Smooth muscle cell (in vitro differentiated cells): Measurements from ENCODE around the gene PRR29. TPM values are rescaled to one million over a fixed set of nuclear protein-coding genes. Genes with fewer than 3 reads are reported as not detected.

ENCODE experiments used
- DNase-seq: peaks from one replicate; lab custom pipeline; 2025; ENCODE audit not compliant: unreplicated experiment; lab: John Stamatoyannopoulos, UW
- H2AFZ ChIP-seq: fragments of 200-600 bp; sonication (generic); 2 replicates; pipeline ENCODE4 v1.6.0; 2016; ENCODE audit warnings: antibody characterized with exemption, low read depth, mild to moderate bottlenecking
- H3F3A ChIP-seq: fragments of 200-600 bp; sonication (generic); 2 replicates; pipeline ENCODE4 v1.6.0; 2017; ENCODE audit warnings: antibody characterized with exemption, low read depth
- H3K27ac ChIP-seq: fragments of 200-600 bp; sonication (generic); 2 replicates; pipeline ENCODE4 v1.5.1; 2016; ENCODE audit warnings: low read depth, mild to moderate bottlenecking
- H3K27me3 ChIP-seq: fragments of 200-600 bp; sonication (generic); 2 replicates; pipeline ENCODE4 v1.6.1; 2016; ENCODE audit warnings: low read depth, mild to moderate bottlenecking
- H3K36me3 ChIP-seq: fragments of 200-600 bp; sonication (generic); 2 replicates; pipeline ENCODE4 v1.5.1; 2016; ENCODE audit warnings: low read depth
- H3K4me1 ChIP-seq: fragments of 200-600 bp; sonication (generic); 2 replicates; pipeline ENCODE4 v1.5.1; 2016; ENCODE audit warnings: low read depth
- H3K4me2 ChIP-seq: fragments of 200-600 bp; sonication (generic); 2 replicates; pipeline ENCODE4 v1.6.0; 2016; ENCODE audit warnings: mild to moderate bottlenecking
- H3K4me3 ChIP-seq: fragments of 200-600 bp; sonication (generic); 2 replicates; pipeline ENCODE4 v1.5.1; 2016; ENCODE audit warnings: mild to moderate bottlenecking
- H3K79me2 ChIP-seq: fragments of 200-600 bp; sonication (generic); 2 replicates; pipeline ENCODE4 v1.6.0; 2016; ENCODE audit warnings: low read depth, mild to moderate bottlenecking
- H3K9ac ChIP-seq: fragments of 200-600 bp; sonication (generic); 2 replicates; pipeline ENCODE4 v1.6.0; 2016; ENCODE audit warnings: low read depth
- H3K9me3 ChIP-seq: fragments of 200-600 bp; sonication (generic); replicated peaks from 2 replicates; pipeline ENCODE4 v1.5.1; 2016; ENCODE audit warnings: low read depth
- H4K20me1 ChIP-seq: fragments of 200-600 bp; sonication (generic); 2 replicates; pipeline ENCODE4 v1.6.0; 2016; ENCODE audit warnings: low read depth
- CTCF ChIP-seq: fragments of 200-600 bp; sonication (generic); IDR thresholded peaks from 2 replicates; pipeline ENCODE4 v1.5.1; 2017; ENCODE audit warnings: borderline replicate concordance, mild to moderate bottlenecking, antibody characterized with exemption; ENCODE audit not compliant: insufficient read depth, poor library complexity, severe bottlenecking
- WGBS: methylation state at CpG from one replicate; pipeline ENCODE4 v1.1.7; 2016; ENCODE audit warnings: low lambda C conversion rate; 5-methylcytosine and 5-hydroxymethylcytosine counted together
- polyA plus RNA-seq: library from polyadenylated mRNA; unstranded; fragments of >200 nt; fragmentation: Nextera tagmentation; extraction: Ambion mirVana; gene quantifications from 2 replicates; pipeline ENCODE4 v1.2.1, GENCODE V29; 2016
- total RNA-seq: library from RNA; depleted of rRNA; stranded (reverse); fragments of >200 nt; gene quantifications from 2 replicates; pipeline ENCODE4 v1.2.3, GENCODE V29; 2014

The PRR29 gene
- total and polyA plus RNA-seq, 2 experiments from 2014 or later = 0.58 TPM; not detected in 1

- Histone ChIP-seq H3K4me1 (no peaks in the 10 kb centered on the region), H3K27me3 (no peaks in the 10 kb centered on the region), H4K20me1 (no peaks in the 10 kb centered on the region), H3K79me2 (no peaks in the 10 kb centered on the region), H3F3A (no peaks in the 10 kb centered on the region), H3K9ac (no peak overlapping the region), H3K9me3 (no peaks in the 10 kb centered on the region), H3K27ac (no peak overlapping the region), H2AFZ (no peak overlapping the region), H3K4me3 (no peak overlapping the region), H3K36me3 (no peaks in the 10 kb centered on the region), H3K4me2 (no peak overlapping the region)
- no peak for TF ChIP-seq CTCF
- 85% methylated on average over 13 of the region's 13 CpGs for WGBS
- DNase-seq = no peak
Measured at GRCh38 chr17:63985387-63986140, 12.6 kb upstream of the PRR29 start.

- no peaks in the 10 kb centered on the region for H3K9me3 ChIP-seq
- H3K79me2 ChIP-seq = no peaks in the 10 kb centered on the region
- no peaks in the 10 kb centered on the region for H3F3A ChIP-seq
- no peaks in the 10 kb centered on the region for H3K36me3 ChIP-seq
- no peak for TF ChIP-seq CTCF
- H3K4me2 ChIP-seq = no peak overlapping the region
- WGBS = 100% methylated on average over 3 of the region's 3 CpGs
- DNase-seq = no peak
- no peak overlapping the region for H3K9ac ChIP-seq
- H2AFZ ChIP-seq = no peak overlapping the region
- H3K4me3 ChIP-seq = no peak overlapping the region
- H3K4me1 ChIP-seq = no peaks in the 10 kb centered on the region
- peaks cover 4% of the 10 kb centered on the region for H3K27me3 ChIP-seq
- H4K20me1 ChIP-seq = no peaks in the 10 kb centered on the region
- no peak overlapping the region for H3K27ac ChIP-seq
Measured at GRCh38 chr17:63986821-63987220, 11.3 kb upstream of the PRR29 start.

GRCh38 chr17:63987221-63988126 is 10.7 kb upstream of the PRR29 start:
- no peaks in the 10 kb centered on the region for H3K9me3 ChIP-seq
- H3K4me1 ChIP-seq = no peaks in the 10 kb centered on the region
- no peaks in the 10 kb centered on the region for H4K20me1 ChIP-seq
- no peaks in the 10 kb centered on the region for H3K36me3 ChIP-seq
- WGBS = 86% methylated on average over 16 of the region's 18 CpGs
- H3K4me2 ChIP-seq = no peak overlapping the region
- no peak for TF ChIP-seq CTCF
- H3K27me3 ChIP-seq = peaks cover 9% of the 10 kb centered on the region
- no peak overlapping the region for H3K9ac ChIP-seq
- no peak overlapping the region for H3K4me3 ChIP-seq
- no peak for DNase-seq
- no peaks in the 10 kb centered on the region for H3K79me2 ChIP-seq
- no peaks in the 10 kb centered on the region for H3F3A ChIP-seq
- no peak overlapping the region for H2AFZ ChIP-seq
- no peak overlapping the region for H3K27ac ChIP-seq
